H1 (cell line): ENCODE data around the gene PLEKHG3. TPM values are rescaled to one million over a fixed set of nuclear protein-coding genes. Genes with fewer than 3 reads are reported as not detected.

ENCODE experiments used
- CEBPB ChIP-seq: IDR thresholded peaks from 2 replicates; pipeline ENCODE4 v1.6.1; 2012; ENCODE audit warnings: low read depth, low read length
- CHD2 ChIP-seq: IDR thresholded peaks from 2 replicates; pipeline ENCODE4 v1.6.1; 2012; ENCODE audit warnings: low read length, improper control_type of control experiment
- CREB1 ChIP-seq: IDR thresholded peaks from 2 replicates; pipeline ENCODE4 v1.6.1; 2012; ENCODE audit warnings: inconsistent platforms
- RAD21 ChIP-seq, 2 experiments: IDR thresholded peaks in 1 of 2; conservative IDR thresholded peaks in 1 of 2; 2 replicates each; pipeline ENCODE4 v1.6.1; 2011; ENCODE audit warnings: low read depth in 2 of 2, low read length in 2 of 2, improper control_type of control experiment in 1 of 2, inconsistent platforms in 1 of 2, mild to moderate bottlenecking in 1 of 2, moderate library complexity in 1 of 2
- SIN3A ChIP-seq, 2 experiments: IDR thresholded peaks in 1 of 2; conservative IDR thresholded peaks in 1 of 2; 2 replicates each; pipeline ENCODE4 v1.6.1; 2011 to 2012; ENCODE audit warnings: low read length in 2 of 2, improper control_type of control experiment in 1 of 2, low read depth in 1 of 2, mild to moderate bottlenecking in 1 of 2
- SP1 ChIP-seq: IDR thresholded peaks from 2 replicates; pipeline ENCODE4 v1.6.1; 2011; ENCODE audit warnings: low read depth, low read length
- polyA plus RNA-seq, 7 experiments: library from polyadenylated mRNA; depleted of rRNA in 3 of 7; stranded (reverse) in 5 of 7; unstranded in 2 of 7; fragments of >200 nt in 5 of 7; fragments of 200-250 nt in 2 of 7; gene quantifications; 1 replicate in 5 of 7; 2 replicates in 1 of 7; 4 replicates in 1 of 7; pipeline versions ENCODE4 v1.2.1 to v1.2.3, GENCODE V29; 2011 to 2013; ENCODE audit warnings: missing spikeins in 2 of 7, mixed read lengths in 2 of 7
- total RNA-seq: library from RNA; stranded (reverse); fragmentation: NEBNext Ultra II Directional; extraction: Animal tissue kit (Norgen Biotek cat#: 25700); gene quantifications from 2 replicates; pipeline ENCODE4 v1.2.1, GENCODE V29; 2021
- TF ChIP-seq, protein P1 (sequence below): IDR thresholded peaks from 2 replicates; pipeline ENCODE4 v1.6.1; 2011; ENCODE audit warnings: low read length, improper control_type of control experiment

Gene PLEKHG3
- total and polyA plus RNA-seq, 2 of the 8 experiments (the other 6 are each of a cell fraction or from before 2014, with no cell fraction given): 43.4 to 90.6 TPM

- no peak for TF ChIP-seq SIN3A (conservative IDR thresholded peaks at IDR 0.05 in 1 of 2, IDR thresholded peaks at IDR 0.05 in 1 of 2; ENCODE audit: low read depth in 1 of 2, low read length in 2 of 2)
- TF ChIP-seq SP1: no peak
- TF ChIP-seq CREB1: no peak
- TF ChIP-seq RAD21 (IDR thresholded peaks at IDR 0.05 in 1 of 2, conservative IDR thresholded peaks at IDR 0.05 in 1 of 2; ENCODE audit: low read depth in 2 of 2, low read length in 2 of 2): no peak
- TF ChIP-seq, protein P1, sequence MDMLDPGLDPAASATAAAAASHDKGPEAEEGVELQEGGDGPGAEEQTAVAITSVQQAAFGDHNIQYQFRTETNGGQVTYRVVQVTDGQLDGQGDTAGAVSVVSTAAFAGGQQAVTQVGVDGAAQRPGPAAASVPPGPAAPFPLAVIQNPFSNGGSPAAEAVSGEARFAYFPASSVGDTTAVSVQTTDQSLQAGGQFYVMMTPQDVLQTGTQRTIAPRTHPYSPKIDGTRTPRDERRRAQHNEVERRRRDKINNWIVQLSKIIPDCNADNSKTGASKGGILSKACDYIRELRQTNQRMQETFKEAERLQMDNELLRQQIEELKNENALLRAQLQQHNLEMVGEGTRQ: no peak
- no peak for TF ChIP-seq CEBPB
- TF ChIP-seq CHD2: no peak
Measured at GRCh38 chr14:64688811-64689281, 15.4 kb upstream of the PLEKHG3 start (continued).
